CD4-positive, alpha-beta T cell (primary cell): ENCODE data around the gene PLCD3. TPM values are rescaled to one million over a fixed set of nuclear protein-coding genes. Genes with fewer than 3 reads are reported as not detected.

Source experiments
- ATAC-seq: fragments of 200-7000 bp; cut with Tn5 transposase; one replicate; pipeline ENCODE4 v1.10.0; 2022; ENCODE audit warnings: mild to moderate bottlenecking; ENCODE audit not compliant: poor library complexity
- CTCF ChIA-PET: fragments of 350-600 bp; sonication (Branson Sonifier 250); formaldehyde crosslinking; loops from one replicate; lab custom pipeline; 2021; ENCODE audit warnings: antibody characterized with exemption, inconsistent platforms; lab: Charles Lee
- POLR2A ChIA-PET: fragments of 350-600 bp; sonication (Branson Sonifier 250); formaldehyde crosslinking; loops from one replicate; lab custom pipeline; 2021; ENCODE audit warnings: antibody characterized with exemption, inconsistent platforms; lab: Charles Lee
- DNase-seq, 14 experiments: peaks; one replicate each; pipeline ENCODE4 v3.0.0-alpha.2; 2013 to 2020; ENCODE audit warnings: mixed read lengths in 2 of 14
- H3K27ac ChIP-seq, 2 donors: one replicate each; pipeline versions ENCODE4 v1.5.1 to v1.7.0; 2013; ENCODE audit warnings: low read length in 2 of 2, low read depth in 1 of 2, mild to moderate bottlenecking in 1 of 2
- H3K27me3 ChIP-seq, 2 experiments: 1 replicate in 1 of 2; 2 replicates in 1 of 2; pipeline versions ENCODE4 v1.6.1 to v1.7.0; 2013; ENCODE audit warnings: low read length in 2 of 2, control low read depth in 1 of 2, mild to moderate bottlenecking in 1 of 2, moderate library complexity in 1 of 2; ENCODE audit not compliant: insufficient read depth in 2 of 2, control insufficient read depth in 1 of 2
- H3K36me3 ChIP-seq: one replicate; pipeline ENCODE4 v1.6.1; 2013; ENCODE audit warnings: low read length, control low read depth; ENCODE audit not compliant: insufficient read depth
- H3K4me1 ChIP-seq: one replicate; pipeline ENCODE4 v1.6.1; 2013; ENCODE audit warnings: low read length, control low read depth; ENCODE audit not compliant: insufficient read depth
- H3K4me3 ChIP-seq: one replicate; pipeline ENCODE4 v1.5.1; 2013; ENCODE audit warnings: mild to moderate bottlenecking, low read length, moderate library complexity
- H3K9me3 ChIP-seq, 2 experiments: 1 replicate in 1 of 2; 2 replicates in 1 of 2; pipeline versions ENCODE4 v1.6.1 to v1.7.0; 2013; ENCODE audit warnings: low read length in 2 of 2, mild to moderate bottlenecking in 2 of 2, control low read depth in 1 of 2, moderate library complexity in 1 of 2; ENCODE audit not compliant: control insufficient read depth in 1 of 2, insufficient read depth in 1 of 2
- H3K27ac Mint-ChIP-seq: one replicate; pipeline ENCODE4 v1.8.0; 2020; ENCODE audit warnings: mixed read lengths
- H3K27me3 Mint-ChIP-seq: one replicate; pipeline ENCODE4 v1.8.0; 2021; ENCODE audit warnings: mixed read lengths
- H3K36me3 Mint-ChIP-seq: one replicate; pipeline ENCODE4 v1.8.0; 2021; ENCODE audit warnings: low read depth, mixed read lengths
- H3K4me1 Mint-ChIP-seq: one replicate; pipeline ENCODE4 v1.8.0; 2021; ENCODE audit warnings: low read depth, mixed read lengths
- H3K4me3 Mint-ChIP-seq: one replicate; pipeline ENCODE4 v1.8.0; 2020; ENCODE audit warnings: mild to moderate bottlenecking, mixed read lengths
- H3K9me3 Mint-ChIP-seq: one replicate; pipeline ENCODE4 v1.8.0; 2020; ENCODE audit warnings: mixed read lengths
- CTCF ChIP-seq: fragments of 200-600 bp; IDR thresholded peaks from one replicate; pipeline ENCODE4 v1.8.0; 2022; ENCODE audit warnings: antibody characterized with exemption, mild to moderate bottlenecking
- intact Hi-C, 2 experiments: fragments of 100-400 bp; cut with DNase I in 1 of 2; cut with micrococcal nuclease in 1 of 2; formaldehyde crosslinking; loops; one replicate each; pipeline versions ENCODE4 v1.15.1 to v1.9.0; 2023 to 2025; cut with DNase I, micrococcal nuclease
- total RNA-seq, 174 experiments: library from RNA in 2 of 174; stranded (reverse) in 2 of 174; gene quantifications; one replicate each; pipeline ENCODE4 v1.2.3 and lab custom pipeline; 2021 to 2026

PLCD3 gene
- total RNA-seq, 2 experiments from 2014 or later = 1.8 to 2.4 TPM

DNA sequence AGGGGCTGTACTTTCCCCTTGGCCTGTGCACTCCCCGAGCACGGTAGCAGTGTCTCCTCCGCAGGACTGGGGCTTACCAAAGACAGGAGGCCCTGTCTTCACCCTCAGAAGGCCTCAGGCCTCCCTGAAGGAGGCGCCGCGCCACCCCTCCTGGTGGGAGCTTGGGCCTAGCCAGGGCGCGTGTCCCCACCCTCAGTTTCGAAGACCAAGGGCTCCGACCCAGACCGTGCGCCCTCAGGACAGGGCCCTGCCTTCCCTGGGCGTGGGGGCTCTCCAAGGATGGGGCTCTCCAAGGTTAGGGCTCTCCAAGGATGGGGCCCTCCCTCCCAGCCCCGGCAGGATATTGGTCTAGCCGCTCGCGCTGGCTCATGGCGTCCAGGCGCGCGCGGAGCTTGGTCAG lies 11.8 kb downstream of the PLCD3 start:
- Histone ChIP-seq H3K27me3 (no peaks in the 10 kb centered on the region), H3K4me1 (peaks cover 10% of the 10 kb centered on the region), H3K4me3 (no peak overlapping the region), H3K27ac (no peak overlapping the region), H3K36me3 (no peaks in the 10 kb centered on the region), H3K9me3 (no peaks in the 10 kb centered on the region)
- H3K27ac Mint-ChIP-seq = no peak overlapping the region
- ATAC-seq = no peak
- CTCF ChIA-PET = interaction anchor here (1.9 kb wide), 1 partner anchor 15 kb away, joined by 6 read pairs; the partner anchor contains the start of gene ACBD4
- no peaks in the 10 kb centered on the region for H3K36me3 Mint-ChIP-seq
- no peaks in the 10 kb centered on the region for H3K4me1 Mint-ChIP-seq
- H3K4me3 Mint-ChIP-seq = no peak overlapping the region
- no peaks in the 10 kb centered on the region for H3K27me3 Mint-ChIP-seq
- intact Hi-C loops = no loop called here
- POLR2A ChIA-PET = no interaction called here
- TF ChIP-seq CTCF = no peak
- DNase-seq = no peak
- no peaks in the 10 kb centered on the region for H3K9me3 Mint-ChIP-seq

DNA sequence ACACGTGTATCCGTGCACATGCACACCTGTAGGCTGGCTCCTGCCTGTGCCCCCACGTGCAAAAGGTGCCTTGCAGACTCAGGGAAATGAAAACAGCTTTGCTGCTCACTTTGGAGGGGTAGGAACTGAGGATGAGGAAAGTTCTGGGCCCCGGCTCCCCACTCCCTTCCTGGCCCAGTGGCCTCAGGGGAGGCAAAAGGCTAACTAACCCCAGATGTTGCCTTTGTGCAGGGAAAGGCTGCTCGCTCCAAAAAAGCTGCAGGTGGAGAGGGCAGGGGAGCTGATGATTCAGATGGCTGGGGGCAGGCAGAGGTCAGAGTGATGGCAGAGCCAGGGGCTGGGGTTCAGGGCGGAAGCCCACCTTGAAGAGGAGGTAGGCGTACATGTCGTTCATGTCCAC lies 12.4 kb downstream of the PLCD3 start:
- Mint-ChIP-seq H3K9me3 (no peaks in the 10 kb centered on the region), H3K4me3 (no peak overlapping the region), H3K4me1 (no peaks in the 10 kb centered on the region), H3K36me3 (no peaks in the 10 kb centered on the region), H3K27me3 (no peaks in the 10 kb centered on the region), H3K27ac (no peak overlapping the region)
- peaks cover 10% of the 10 kb centered on the region for H3K4me1 ChIP-seq
- POLR2A ChIA-PET = no interaction called here
- CTCF ChIA-PET = interaction anchor here (1.9 kb wide), 1 partner anchor 15 kb away, joined by 6 read pairs; the partner anchor contains the start of gene ACBD4
- no peak overlapping the region for H3K27ac ChIP-seq
- no peaks in the 10 kb centered on the region for H3K36me3 ChIP-seq
- no peak for ATAC-seq
- no peak for DNase-seq
- intact Hi-C loops = no loop called here
- no peak overlapping the region for H3K4me3 ChIP-seq
- H3K9me3 ChIP-seq = no peaks in the 10 kb centered on the region
- H3K27me3 ChIP-seq = no peaks in the 10 kb centered on the region
- no peak for TF ChIP-seq CTCF

- no peak overlapping the region for H3K4me3 Mint-ChIP-seq
- H3K27me3 Mint-ChIP-seq = no peaks in the 10 kb centered on the region
- intact Hi-C loops = no loop called here
- Histone ChIP-seq H3K4me3 (no peak overlapping the region), H3K27ac (no peak overlapping the region), H3K36me3 (no peaks in the 10 kb centered on the region), H3K9me3 (no peaks in the 10 kb centered on the region), H3K27me3 (no peaks in the 10 kb centered on the region), H3K4me1 (peaks cover 1% of the 10 kb centered on the region)
- TF ChIP-seq CTCF = no peak
- DNase-seq (no peak), ATAC-seq (no peak)
- H3K4me1 Mint-ChIP-seq = no peaks in the 10 kb centered on the region
- H3K36me3 Mint-ChIP-seq = no peaks in the 10 kb centered on the region
- H3K27ac Mint-ChIP-seq = no peak overlapping the region
- no peaks in the 10 kb centered on the region for H3K9me3 Mint-ChIP-seq
- POLR2A ChIA-PET = no interaction called here
- CTCF ChIA-PET = interaction anchor here (1.4 to 1.9 kb wide), 2 partner anchors 17 kb away, joined by 4 to 6 read pairs; partner anchors contain the start of gene ACBD4
Observed at GRCh38 chr17:45118691-45119090, 13.6 kb downstream of the PLCD3 start.
